ENCODE data around the gene DYNC1I1.

Gene DYNC1I1

DNA sequence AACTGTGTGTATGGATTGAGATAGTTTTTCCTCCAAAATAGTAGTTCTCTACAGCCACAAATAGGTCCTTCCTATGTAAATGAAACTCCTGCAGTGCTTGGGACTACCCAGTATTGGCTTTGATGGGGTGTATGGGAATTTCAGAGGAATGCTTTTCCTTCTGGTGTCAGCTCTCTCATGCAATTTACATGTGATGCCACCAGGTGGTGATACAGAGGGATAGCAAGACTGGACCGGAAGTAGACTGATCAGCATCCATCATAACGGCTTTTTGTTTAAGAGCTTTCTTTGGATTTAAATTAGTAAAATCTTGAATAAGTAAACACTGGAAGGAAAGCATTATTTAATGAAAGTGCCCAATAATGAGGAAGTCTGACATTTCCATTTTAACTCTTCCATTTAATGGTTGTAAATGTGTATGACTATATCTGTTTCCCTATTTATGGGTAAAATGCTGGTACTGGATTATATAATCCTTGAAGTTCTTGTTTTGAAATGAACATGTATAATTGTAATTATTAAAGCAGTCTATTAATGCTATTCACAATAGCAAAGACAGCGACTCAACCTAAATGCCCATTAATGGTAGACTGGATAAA, 22.7 kb downstream of the DYNC1I1 start:
- DNase-seq = no peak

DNA sequence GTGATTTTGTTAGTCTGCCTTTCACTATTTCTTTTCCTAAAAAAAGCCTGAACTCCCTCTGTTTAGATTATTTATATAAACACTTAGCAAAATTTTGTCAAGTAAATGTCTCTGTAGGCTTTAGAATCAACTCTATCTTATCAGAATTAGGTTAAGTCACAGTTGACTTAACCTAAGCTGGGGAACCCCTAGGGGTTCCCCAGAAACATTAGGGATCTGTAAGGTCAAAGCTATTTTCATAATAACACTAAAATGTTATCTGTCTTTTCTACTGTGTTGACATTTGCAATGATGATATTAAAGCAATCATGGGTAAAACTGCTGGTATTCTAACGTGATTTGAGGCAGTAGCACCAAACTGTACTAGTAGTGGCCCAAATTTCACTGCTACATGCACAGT, 24.3 kb downstream of the DYNC1I1 start:
- DNase-seq = no peak

- DNase-seq = no peak
These were observed 26.1 kb downstream of the DYNC1I1 start for GRCh38 chr7:95798401-95798930.

DNA sequence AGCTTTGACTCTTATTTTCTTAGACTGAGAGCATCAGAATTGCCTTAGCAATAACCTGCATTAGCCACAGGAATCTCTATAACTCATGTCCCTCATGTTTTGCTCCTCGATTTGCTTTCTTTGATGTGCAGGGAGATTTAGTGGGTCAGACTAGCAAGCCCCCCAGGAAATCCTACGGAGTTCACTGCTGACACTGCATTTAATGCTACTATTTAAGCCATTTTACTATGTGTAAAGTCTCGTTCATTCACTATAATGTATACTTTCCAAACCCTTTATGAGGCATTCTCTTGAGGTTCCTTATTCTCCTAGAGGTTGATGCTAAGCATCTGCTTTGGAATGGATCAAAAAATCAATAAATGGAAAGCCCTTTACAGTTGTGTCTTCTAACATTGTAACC, 28.4 kb downstream of the DYNC1I1 start:
- no peak for DNase-seq

DNA sequence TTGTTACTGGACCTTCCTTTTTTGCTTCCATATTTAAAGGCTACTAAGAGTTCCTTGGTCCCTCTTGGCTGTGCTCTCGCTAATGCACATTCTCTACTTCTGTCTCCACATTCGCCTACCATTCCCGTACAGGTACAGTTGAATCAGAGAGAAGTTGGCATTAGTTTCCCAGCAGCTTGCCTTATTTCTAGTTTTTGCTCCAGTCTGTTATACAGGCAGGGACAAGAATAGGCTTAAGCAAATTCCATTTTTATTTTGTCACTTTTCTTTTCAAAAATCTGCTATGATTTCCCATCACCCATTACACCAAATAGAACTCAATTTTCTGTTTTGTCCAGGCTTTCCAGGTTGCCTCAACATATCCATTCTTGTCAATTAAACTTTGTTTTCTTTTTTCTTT, 29.9 kb downstream of the DYNC1I1 start:
- no peak for DNase-seq

DNA sequence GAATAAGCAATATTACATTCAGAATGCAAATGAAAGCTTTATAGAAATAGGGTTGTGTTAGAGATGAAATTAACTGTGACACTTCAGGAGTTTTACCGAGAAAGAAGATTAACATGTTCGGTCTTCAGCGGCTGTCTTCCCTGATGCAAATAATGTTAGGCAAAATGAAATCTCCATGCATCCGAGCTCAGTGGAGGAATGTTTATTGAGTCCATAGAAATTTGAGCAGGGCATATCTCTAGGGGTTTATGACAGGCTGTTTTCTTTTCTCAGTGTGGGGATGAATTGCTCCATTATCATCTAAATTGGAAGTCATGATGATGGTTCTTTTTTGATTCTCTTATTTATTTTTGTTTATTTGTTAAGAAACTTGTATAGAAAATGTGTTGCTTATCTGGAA, 31.7 kb downstream of the DYNC1I1 start:
- no peak for DNase-seq

GRCh38 chr7:95805909-95806308, 33.6 kb downstream of the DYNC1I1 start:
- DNase-seq = no peak

DNA sequence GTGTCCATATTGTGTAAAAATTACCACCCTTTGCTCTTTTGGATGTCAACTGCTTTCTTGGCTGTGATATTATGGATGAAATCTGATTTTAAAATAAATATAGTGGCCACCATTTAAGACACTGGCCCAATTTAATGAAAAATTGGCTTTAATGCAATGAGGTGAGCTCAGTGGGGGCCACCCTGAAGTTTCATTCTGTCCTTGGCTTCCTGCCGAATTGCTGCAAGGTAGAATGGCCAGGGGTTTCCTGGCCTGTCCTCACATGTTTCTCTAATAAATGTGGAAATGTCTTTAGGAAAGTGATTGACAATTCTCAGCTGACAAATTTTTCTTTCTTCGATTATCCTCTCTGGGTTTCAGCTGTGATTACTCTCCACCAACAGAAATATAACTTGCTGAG, 36.0 kb downstream of the DYNC1I1 start:
- DNase-seq = no peak

DNA sequence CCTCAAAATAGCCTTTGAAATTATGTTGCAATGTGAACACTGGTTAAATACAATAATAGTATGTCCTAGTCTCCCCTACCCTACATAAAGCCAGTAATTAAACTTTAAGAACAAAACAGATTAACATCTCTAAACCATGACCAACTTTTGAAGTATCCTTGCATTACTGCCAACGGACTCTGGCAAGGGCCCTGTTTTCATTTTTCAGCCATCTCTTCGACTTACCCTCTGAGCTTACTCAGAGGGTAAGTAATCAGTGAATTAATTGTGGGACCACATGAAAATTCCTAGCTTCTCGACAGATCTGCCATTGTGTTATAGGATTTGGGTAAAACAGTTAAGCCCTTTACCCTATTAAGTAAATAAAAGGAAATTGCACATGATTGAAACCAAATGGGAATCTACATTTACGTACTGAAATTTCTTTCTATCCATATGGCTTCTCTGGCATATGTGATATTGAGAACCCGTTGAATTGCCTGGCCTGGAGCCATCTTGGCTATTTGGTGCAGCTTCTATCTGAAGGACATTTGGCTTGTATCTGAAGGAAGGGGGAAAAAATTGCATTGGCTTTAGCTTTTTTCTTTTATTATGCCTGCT, 39.6 kb downstream of the DYNC1I1 start:
- DNase-seq = no peak

DNA sequence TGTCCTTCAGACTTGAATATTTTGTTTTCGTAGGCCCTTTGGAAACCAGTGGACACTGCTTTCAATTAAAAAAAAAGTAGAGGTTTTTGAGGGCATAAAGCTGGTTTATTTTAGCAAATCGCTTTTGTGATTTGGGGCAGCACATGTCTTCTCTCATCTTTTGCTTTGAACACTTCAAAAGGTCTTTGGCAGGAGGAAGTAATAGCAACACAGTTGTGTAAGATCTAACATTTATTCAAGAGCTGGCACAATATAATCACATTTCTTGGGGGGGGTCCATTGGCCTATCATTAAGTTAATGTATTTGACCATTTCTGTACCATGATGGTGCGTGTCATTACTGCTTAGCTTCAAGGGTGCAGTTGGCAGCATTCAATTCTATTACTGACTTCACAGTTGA, 42.4 kb downstream of the DYNC1I1 start:
- no peak for DNase-seq

DNA sequence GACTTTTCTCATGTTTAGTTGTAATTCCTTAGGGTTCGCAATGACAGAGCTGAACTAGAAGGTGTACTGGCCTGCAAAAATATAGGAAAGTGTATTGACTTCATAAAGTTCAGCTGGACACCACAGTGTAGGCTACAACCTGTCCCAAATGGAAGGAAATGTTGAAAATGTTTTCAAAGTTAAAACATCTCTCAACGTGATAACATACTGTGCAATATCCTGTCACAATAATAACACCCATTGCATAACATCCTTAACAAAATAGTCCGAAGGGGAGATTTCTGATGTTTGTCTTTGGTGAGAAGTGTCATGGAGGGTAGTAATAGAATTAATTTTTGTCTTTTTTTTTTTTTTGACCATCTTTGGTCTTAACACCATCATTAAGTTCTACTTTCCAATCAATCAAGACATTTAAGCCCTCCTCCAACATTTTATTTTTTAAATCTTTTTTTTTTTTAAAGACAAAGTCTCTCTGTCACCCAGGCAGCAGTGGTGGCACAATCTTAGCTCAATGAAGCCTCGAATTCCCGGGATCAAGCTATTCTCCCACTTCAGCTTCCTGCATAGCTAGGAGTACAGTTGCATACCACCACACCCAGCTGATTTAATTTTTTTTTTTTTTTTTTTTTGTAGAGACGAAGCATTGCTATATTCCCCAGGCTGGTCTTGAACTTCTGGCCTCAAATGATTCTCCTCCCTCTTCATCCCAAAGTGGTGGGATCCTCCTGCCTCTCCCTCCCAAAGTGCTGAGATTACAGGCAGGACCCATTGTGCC, 45.7 kb downstream of the DYNC1I1 start:
- DNase-seq = no peak

DNA sequence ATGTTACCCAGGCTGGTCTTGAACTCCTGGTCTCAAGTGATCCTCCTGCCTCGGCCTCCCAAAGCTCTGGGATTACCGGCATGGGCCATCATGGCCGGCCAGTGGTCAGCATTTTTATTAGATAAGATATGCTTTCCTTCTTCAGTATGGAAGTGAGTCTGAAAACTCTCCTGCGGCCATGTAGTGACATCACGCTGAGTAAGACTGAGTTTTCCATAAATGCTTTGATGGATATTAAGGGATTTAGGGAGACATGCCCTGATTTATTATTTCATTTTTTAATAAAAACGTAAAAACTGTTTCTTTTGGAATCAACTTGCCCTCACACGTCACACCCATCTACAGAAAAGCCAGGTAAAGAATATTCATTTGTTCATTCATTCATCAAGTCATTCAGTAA, 48.4 kb downstream of the DYNC1I1 start:
- DNase-seq = no peak

- DNase-seq = no peak
These were observed 50.4 kb downstream of the DYNC1I1 start for GRCh38 chr7:95822717-95823116.

DNA sequence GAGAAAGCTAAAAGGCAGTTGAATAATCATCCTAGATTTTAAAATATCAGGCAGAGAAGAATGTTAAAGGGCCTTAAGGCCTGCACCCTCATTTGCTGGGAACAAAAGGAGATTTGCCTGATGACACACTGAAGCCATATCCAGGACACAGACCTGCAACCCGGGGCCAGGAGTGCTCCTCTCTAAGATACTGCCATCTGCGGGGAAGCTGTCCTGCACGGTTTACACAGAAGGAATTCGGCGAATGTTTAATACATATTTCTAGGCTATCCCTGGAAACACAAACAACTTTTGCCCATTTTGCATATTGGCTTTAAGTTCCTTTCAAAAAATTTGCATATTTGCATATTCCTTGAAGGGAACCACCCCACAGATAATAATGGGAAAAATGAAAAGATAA, 52.3 kb downstream of the DYNC1I1 start:
- DNase-seq = no peak

DNA sequence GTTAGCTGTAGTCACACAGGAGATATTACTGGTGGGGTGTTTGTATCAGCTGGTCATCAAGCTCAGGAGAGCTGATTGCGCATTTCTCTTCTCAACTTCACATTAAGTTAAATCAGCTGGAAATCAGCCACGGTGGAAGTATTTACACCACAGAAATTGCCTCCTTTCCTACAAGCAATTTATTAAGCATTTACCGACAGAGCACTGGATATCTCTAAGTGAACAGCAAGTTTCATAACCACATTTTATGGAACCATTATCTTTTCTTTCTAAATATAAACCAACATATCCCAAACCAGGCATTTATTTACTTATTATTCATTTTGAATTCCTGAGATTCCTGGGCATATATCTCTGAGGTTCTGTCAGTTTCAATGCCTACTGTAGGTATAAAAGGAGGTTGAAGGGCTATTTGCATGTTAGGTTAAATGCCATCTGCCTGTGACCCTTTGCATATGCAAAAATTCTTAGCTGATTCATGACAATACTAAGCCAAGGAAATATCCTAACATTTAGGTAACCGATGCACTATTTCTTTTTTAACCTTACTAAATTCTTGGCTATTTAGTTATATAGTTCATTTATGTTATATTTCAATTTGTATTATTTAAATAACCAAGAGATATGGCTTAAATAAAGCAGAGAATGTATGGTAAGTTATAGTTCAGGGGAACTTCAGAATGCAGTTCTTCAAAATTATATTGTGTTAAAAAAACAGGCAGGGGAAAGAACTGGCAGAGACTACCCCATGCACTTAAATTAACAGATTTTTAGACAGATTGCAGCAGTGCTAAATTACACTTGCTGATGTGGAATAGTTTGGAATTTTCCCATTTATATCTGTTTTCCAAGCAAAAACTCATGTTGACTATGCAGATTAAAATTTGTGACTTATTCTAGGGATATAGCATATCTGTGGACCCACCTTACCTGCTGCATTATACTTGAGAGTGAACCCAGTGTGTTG, 56.8 kb downstream of the DYNC1I1 start:
- no peak for DNase-seq

DNA sequence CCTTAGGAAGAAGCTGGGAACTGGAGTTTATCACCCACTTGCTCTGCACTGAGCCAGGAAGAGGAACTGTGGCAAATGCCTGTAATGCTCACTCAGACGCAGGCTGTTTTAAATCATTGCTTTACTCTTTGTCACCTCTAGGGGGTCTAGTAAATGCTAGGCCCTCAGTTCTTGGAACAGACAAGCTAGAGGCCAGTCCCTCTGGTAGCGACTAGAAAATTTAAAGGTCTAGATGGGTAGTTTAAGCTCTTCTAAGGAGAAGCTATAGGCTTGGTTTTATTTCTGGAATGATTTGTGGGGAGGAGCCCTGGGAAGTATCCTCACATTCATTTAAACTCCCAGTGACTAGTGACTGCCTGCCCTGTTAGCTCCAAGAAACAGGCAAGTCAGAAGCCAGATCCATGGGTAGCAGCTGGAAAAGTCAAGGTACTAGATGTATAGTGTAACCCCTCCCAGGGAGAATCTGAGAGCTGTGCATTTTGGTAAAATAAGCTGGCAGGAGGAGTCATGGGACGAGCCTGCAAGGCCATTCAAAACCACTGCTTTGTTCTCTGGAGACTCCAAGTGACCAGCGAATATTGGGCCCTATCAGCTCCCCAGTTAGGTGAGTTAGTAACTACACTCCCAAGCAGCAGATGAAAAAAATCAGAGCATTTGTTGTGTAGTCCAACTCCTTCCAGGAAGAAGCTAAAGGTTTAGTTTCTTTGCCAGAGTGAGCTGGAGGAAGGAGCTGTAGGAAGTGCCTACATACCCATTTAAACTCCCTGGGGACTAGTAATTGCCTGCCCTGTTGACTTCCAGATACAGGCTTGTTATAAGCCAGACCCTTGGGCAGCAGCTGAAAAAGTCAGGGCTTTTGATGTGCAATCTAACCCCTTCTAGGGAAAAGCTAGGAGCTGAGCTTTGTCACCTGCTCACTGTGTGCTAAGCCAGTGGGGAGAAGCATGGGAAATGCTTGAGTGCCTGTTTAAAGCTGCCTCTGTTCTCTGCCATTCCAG, 68.9 kb downstream of the DYNC1I1 start:
- no peak for DNase-seq

DNA sequence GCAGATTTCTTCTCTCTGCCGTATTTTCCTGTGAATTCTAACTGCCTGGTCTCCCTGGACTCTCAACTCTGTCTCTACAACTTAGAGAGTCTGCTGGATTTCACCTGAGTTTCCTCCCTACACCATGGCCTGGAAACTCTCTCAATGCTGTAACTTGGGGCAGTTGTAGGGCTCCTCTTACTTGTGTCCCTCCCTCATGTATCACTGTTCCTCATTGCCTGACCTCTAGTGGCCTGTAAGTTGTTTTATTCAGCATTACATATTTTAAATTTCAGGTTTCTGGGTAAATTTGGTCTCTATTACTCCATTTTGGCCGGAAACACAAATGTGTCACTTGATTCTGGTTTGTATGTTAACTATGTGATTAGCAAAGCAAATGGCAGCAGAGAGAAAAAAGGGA, 70.9 kb downstream of the DYNC1I1 start:
- no peak for DNase-seq

DNA sequence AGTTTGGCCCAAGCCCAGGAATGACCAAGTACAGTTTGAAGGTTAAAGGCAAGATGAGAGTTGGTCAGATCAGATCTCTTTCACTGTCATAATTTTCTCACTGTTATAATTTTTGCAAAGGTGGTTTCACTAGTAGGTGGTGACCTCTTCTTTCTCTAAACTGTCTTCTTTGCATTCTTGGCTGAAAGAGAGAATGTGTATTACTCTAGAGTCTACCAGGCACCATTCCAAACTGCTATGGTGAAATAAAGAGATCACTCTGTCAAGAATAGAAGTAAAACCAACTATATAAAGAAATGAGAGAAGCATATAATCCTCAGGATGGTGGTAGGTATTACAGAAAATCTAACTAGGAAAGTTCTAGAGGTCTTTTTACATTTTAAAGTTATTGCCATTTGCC, 72.7 kb downstream of the DYNC1I1 start:
- no peak for DNase-seq

DNA sequence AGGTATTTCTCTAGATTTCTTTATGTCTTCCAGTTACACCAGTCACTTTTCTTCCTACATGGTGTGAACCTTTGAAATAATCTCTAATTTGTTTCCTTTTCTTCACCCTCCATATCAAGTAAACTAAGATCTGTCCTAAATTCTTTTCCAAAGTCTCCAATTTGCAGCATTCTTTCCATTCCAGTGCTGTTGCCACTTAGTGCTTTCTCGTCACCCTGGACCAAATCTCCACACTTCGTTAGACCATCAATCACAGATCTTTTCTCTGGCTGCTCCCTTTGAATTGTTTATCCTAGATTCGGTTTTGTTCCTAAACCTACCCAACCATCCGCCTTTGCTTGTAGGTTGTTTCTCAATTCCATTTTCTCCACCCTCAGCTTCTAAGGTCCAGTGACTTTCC, 74.7 kb downstream of the DYNC1I1 start:
- no peak for DNase-seq

- no peak for DNase-seq
These were observed 87.1 kb downstream of the DYNC1I1 start for GRCh38 chr7:95859429-95859828.

- no peak for DNase-seq
These were observed 88.7 kb downstream of the DYNC1I1 start for GRCh38 chr7:95861041-95861440.

DNA sequence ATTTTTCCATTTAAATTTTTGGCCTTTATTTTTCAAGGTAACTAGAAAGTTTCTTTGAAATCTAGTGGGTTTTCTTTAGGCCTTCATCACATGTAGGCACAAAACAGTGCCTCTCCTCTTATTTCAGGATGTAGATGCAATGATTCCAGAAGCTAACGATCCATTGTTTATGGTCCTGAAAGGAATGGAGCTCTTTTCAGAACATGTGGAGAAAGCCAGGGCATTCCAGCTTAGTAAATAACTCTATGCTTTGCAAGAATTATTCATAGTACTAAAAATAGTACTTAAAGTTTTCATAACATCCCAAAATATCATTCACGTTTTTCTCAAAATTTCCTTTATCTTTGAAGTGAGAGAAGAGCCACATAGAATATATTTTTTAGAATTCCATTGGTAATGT, 91.3 kb downstream of the DYNC1I1 start:
- DNase-seq = no peak
